ENCODE results near the gene CEP78.

- TF ChIP-seq, protein P1, sequence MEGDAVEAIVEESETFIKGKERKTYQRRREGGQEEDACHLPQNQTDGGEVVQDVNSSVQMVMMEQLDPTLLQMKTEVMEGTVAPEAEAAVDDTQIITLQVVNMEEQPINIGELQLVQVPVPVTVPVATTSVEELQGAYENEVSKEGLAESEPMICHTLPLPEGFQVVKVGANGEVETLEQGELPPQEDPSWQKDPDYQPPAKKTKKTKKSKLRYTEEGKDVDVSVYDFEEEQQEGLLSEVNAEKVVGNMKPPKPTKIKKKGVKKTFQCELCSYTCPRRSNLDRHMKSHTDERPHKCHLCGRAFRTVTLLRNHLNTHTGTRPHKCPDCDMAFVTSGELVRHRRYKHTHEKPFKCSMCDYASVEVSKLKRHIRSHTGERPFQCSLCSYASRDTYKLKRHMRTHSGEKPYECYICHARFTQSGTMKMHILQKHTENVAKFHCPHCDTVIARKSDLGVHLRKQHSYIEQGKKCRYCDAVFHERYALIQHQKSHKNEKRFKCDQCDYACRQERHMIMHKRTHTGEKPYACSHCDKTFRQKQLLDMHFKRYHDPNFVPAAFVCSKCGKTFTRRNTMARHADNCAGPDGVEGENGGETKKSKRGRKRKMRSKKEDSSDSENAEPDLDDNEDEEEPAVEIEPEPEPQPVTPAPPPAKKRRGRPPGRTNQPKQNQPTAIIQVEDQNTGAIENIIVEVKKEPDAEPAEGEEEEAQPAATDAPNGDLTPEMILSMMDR (conservative IDR thresholded peaks at IDR 0.05; ENCODE audit: low read length), result no peak
- no peak for TF ChIP-seq EZH2phosphoT487 (IDR thresholded peaks at IDR 0.05; ENCODE audit: borderline replicate concordance)
Observed at GRCh38 chr9:78316166-78316892, 80.5 kb downstream of the CEP78 start.

Measured in Loucy (cell line).